IgD-negative memory B cell (primary cell): ENCODE data around the gene NCAN. TPM values are rescaled to one million over a fixed set of nuclear protein-coding genes. Genes with fewer than 3 reads are reported as not detected.
"Not testable (repeated sequence)": the region's sequence is repeated elsewhere in the genome, so short reads cannot be mapped to it uniquely, and the experiment has no call there.

Source experiments
- H3K27ac Mint-ChIP-seq, 3 donors: one replicate each; pipeline ENCODE4 v1.8.0; 2020 to 2022; ENCODE audit warnings: mild to moderate bottlenecking in 3 of 3, mixed read lengths in 3 of 3, moderate library complexity in 1 of 3
- H3K27me3 Mint-ChIP-seq: one replicate; pipeline ENCODE4 v1.8.0; 2021; ENCODE audit warnings: mixed read lengths
- H3K36me3 Mint-ChIP-seq: one replicate; pipeline ENCODE4 v1.8.0; 2020; ENCODE audit warnings: mild to moderate bottlenecking, mixed read lengths
- H3K4me1 Mint-ChIP-seq, 3 donors: one replicate each; pipeline ENCODE4 v1.8.0; 2020 to 2022; ENCODE audit warnings: mixed read lengths in 3 of 3, mild to moderate bottlenecking in 1 of 3
- H3K4me3 Mint-ChIP-seq, 4 donors: one replicate each; pipeline ENCODE4 v1.8.0; 2020 to 2022; ENCODE audit warnings: mild to moderate bottlenecking in 4 of 4, mixed read lengths in 4 of 4, moderate library complexity in 3 of 4
- H3K9me3 Mint-ChIP-seq, 3 donors: one replicate each; pipeline ENCODE4 v1.8.0; 2020 to 2021; ENCODE audit warnings: mixed read lengths in 3 of 3, mild to moderate bottlenecking in 1 of 3
- polyA plus RNA-seq: library from polyadenylated mRNA; unstranded; fragments of 300-500 nt; fragmentation: Illumina TruSeq; gene quantifications from one replicate; pipeline ENCODE4 v1.2.3, GENCODE V29; 2021

The NCAN gene
- polyA plus RNA-seq = not detected

DNA sequence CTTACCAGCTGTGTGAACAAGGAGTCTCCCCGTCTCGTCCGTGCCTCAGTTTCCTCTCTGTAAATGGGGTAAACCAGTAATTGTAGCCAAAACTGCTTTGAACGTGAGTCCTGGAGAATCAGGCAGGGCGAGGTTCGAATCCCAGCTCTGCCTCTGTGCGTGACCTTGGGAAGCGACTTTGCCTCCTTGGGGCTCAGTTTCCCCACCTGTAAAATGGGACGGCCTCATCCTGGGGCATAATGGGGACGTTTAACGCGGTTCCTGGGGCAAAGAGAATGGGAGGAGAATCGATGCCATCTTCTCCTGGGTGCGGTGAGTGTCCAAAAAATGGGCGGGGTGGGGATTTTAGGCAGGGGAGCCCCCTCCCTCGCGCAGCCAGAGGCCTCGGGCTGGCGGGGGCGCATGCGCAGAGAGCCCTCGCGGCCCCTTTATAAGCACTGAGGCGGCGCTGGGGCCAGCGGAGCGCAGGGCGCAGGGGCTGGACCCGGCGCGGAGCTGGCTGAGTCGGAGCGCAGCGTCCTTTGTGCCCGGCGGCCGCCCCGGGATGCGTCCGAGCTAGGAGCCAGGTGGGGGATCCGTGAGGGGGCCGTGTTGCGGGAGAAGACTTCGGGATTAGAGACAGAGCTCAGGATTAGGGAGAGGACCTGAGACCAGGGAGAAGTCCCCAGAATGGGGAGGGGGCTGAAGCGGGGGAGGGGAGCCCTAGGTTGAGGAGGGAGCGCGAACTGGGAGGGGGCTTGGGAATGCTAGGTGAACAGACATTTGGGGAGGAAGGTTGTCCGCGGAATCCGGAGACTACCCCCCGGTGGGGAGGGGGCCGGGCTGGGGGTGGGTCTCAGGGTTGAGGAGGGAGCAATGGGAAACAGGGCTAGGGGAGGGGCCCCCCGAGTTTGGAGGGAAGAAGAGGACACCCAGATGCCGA, at the start of gene NCAN:
NCAN (plus strand) TSS at position 460 of the 922 bp plus-strand sequence. CDS start 4,996 bp downstream, outside the sequence.
- Mint-ChIP-seq H3K27me3 (peaks cover 35% of the 10 kb centered on the region), H3K9me3 (peaks cover 0 to 4% (median 3%) of the 10 kb centered on the region in 3 donors), H3K36me3 (peaks cover 6% of the 10 kb centered on the region), H3K4me1 (peaks cover 9 to 19% (median 14%) of the 10 kb centered on the region in 3 donors), H3K4me3 (no peak within 1 kb of the TSS), H3K27ac (peak within 1 kb of the TSS in 1 of 3 donors; percentile 2)

DNA sequence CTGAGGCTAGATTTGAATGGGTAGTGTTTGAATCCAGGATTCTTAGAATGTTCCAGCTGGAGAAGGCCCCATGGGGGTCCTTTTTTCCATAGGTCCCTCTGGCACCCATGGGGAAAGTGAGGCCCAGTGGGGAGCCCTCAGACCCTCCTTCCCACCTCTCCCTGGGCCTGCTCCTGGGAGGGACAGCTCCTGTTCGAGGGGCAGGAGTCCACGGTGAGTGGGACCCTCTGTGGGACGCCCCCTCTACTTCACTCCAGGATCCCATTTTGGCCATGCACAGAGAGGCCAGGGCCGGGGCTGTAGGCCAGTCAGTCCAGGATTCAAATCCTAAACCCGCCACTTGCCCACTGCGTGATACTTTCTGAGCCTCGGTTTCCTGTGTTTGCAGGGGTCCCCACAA, 49.3 kb upstream of the NCAN start:
- Mint-ChIP-seq H3K27ac (peak overlapping the region in 2 of 3 donors; percentile 27 to 46), H3K4me3 (no peak overlapping the region), H3K4me1 (peaks cover 0 to 18% (median 16%) of the 10 kb centered on the region in 3 donors), H3K9me3 (no peaks in the 10 kb centered on the region), H3K36me3 (peaks cover 1% of the 10 kb centered on the region), H3K27me3 (peaks cover under 1% of the 10 kb centered on the region)

DNA sequence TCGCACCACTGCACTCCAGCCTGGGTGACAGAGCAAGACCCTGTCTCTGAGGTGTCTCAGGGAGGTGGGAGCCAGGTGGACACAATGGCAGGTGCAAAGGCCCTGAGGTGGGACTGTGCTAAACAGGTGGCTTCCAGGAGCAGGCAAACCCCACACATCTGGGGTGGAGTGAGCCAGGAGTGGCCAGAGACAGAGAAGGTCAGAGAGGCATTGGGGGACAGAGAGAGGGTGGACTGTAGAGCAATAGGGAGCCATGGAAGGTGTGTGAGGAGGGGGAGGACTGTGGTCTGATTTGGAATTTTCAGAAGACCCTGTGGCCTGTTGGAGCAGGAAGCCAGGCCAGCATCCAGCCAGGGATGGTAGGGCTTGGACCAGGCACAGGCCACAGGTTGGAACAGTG, 46.4 kb upstream of the NCAN start:
- Mint-ChIP-seq H3K9me3 (no peaks in the 10 kb centered on the region), H3K27ac (no peak overlapping the region)

DNA sequence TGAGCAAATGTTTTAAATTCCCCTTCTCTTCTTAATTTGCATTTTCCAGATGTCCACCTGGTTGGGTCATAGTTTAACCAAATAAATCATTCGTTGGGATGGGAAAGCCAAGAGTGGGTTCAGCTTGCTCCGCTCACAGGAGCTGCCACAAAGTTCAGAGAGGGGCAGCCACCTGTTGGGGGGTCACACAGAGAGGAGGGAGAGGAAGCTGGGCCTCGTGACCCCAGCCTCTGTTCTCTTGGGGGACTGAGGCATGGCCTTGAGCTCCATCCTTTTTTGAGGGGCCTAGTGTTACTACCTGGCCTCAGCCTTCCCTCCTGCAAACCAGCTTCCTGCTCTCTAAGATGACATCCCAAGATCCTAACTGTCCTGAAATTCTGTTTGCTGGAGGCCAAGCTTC, 44.1 kb upstream of the NCAN start:
- Mint-ChIP-seq H3K4me3 (peak overlapping the region in 1 of 4 donors; percentile 47), H3K4me1 (peaks cover 16 to 20% (median 17%) of the 10 kb centered on the region in 3 donors), H3K27me3 (peaks cover 15% of the 10 kb centered on the region), H3K9me3 (no peaks in the 10 kb centered on the region), H3K27ac (no peak overlapping the region), H3K36me3 (peaks cover 1% of the 10 kb centered on the region)

More for the DNA sequence above, 46.4 kb upstream of the NCAN start:
- Mint-ChIP-seq H3K4me1 (peaks cover 9 to 21% (median 19%) of the 10 kb centered on the region in 3 donors), H3K27me3 (peaks cover 2% of the 10 kb centered on the region), H3K4me3 (peak overlapping the region in 1 of 4 donors; percentile 58), H3K36me3 (peaks cover 1% of the 10 kb centered on the region)

DNA sequence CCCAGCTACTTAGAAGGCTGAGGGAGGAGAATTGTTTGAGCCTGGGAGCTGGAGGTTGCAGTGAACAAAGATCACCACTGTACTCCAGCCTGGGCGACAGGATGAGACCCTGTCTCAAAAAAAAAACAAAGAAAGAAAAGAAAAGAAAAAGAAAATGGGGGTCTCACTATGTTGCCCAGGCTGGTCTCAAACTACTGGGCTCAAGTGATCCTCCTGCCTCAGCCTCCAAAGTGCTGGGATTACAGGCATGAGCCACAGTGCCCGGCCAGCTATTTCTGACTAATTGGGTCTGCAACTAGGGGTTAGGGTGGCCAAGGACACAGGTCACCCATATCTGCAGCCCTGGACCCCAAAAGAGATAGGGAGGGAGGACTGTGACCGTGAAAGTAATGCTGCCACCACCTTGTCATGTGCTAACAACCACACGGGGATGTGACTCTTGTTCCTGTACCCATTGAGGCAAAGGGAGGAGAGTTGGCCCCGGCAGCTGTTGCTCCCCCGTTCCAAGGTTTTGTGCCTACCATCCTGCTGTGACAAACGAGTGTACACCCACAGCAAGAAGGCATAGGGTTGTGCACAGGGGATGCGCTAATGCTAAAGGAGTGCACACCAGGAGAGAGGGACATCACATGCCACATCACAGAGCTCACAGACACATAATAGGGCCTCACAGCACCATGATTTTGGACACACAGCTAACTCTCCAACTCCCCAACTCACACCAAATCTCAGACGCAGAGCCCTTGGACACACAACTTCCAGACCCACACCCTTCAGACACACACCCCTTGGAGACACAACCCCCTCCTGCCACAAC, 42.3 kb upstream of the NCAN start:
- peak overlapping the region in 2 of 3 donors; percentile 67 to 75 for H3K27ac Mint-ChIP-seq
- no peaks in the 10 kb centered on the region for H3K36me3 Mint-ChIP-seq
- no peaks in the 10 kb centered on the region for H3K9me3 Mint-ChIP-seq
- H3K27me3 Mint-ChIP-seq = peaks cover 15% of the 10 kb centered on the region
- H3K4me1 Mint-ChIP-seq = peaks cover 16 to 17% (median 16%) of the 10 kb centered on the region in 3 donors
- peak overlapping the region; percentile 14 to 95 (median 72) for H3K4me3 Mint-ChIP-seq

DNA sequence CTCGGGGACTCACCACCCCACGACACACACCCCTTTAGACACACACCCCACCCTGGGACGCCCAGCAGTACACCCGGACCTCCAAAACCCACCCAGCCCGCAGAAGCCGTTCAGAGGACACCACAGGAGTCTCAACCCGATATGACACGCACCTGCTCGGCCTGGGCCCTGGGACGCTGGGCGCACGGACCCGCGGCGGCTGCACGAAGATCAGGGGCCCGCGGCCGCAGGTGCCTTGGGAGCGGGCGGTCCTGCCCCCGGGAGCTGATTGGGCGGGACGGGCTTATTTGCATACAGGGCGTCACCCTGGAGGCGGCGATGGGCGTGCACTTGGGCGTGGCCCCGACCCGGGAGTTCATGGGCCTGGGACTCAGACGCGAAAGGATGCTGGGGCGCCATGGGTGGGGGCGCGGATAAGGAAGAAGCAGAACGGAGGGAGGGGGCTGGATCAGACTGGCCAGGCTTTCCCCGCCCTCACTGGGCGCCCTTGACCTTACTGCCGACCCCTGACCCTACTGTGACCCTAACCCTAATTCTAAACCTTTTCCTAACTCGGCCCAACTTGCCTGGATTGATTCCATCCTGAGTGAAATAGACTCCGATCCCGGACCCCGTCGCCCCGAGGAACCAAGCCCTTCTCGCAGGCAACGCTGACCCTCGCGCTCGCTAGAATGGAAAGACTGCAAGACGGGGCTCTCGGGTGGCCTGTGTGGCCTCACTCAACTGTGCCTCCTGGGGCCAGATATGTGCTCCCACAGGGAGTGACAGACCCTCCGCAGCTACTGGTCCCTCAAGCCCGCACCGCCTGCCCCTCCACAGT, 41.5 kb upstream of the NCAN start, which contains the start of gene MEF2B:
MEF2B (minus strand) TSS at position 211 of the 820 bp plus-strand sequence. CDS start 19,528 bp downstream, outside the sequence.
- H3K27me3 Mint-ChIP-seq = peaks cover 15% of the 10 kb centered on the region
- no peaks in the 10 kb centered on the region for H3K9me3 Mint-ChIP-seq
- H3K4me1 Mint-ChIP-seq = peaks cover 18 to 22% (median 21%) of the 10 kb centered on the region in 3 donors
- no peaks in the 10 kb centered on the region for H3K36me3 Mint-ChIP-seq
- peak within 1 kb of the TSS; percentile 60 to 95 (median 72) for H3K4me3 Mint-ChIP-seq
- H3K27ac Mint-ChIP-seq = peak within 1 kb of the TSS in 2 of 3 donors; percentile 75 to 84

DNA sequence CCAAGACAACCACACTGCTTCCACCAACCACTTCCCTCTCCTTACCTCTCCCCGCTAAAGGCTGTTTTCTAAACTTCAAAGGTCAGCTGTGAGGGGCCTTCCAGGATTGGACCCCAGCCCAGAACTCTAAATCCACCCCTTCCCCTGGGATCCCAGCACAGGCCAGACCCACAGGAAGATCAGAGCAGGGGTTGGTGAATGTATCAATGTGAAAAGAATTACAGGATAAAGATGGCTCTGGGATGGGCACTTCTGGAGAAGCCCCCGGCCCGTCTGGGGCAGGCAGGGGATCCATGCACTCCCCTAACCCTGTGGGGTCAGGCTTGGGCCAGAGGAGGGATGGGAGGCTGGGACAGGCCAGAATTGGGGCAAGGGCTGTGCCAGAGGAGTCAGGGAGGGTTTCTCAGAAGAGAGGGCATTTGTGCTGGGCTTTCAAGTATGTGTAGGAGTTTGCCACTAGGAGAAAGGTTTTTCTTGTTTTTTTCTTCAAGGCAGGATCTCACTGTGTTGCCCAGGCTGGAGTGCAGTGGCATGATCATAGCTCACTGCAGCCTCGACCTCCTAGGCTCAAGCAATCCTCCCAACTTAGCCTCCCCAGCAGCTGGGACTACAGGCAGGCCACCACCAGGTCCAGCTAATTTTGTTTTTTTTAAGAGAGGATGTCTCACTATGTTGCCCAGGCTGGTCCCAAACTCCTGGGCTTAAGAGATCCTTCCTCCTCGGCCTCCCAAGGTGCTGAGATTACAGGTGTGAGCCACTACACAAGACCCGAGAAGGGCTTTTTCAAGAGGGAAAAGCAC, 40.7 kb upstream of the NCAN start:
- Mint-ChIP-seq H3K27me3 (peaks cover 15% of the 10 kb centered on the region), H3K9me3 (no peaks in the 10 kb centered on the region), H3K27ac (peak overlapping the region in 1 of 3 donors; percentile 84), H3K4me1 (peaks cover 18 to 22% (median 21%) of the 10 kb centered on the region in 3 donors), H3K4me3 (peak overlapping the region in 2 of 4 donors; percentile 60 to 91), H3K36me3 (no peaks in the 10 kb centered on the region)

DNA sequence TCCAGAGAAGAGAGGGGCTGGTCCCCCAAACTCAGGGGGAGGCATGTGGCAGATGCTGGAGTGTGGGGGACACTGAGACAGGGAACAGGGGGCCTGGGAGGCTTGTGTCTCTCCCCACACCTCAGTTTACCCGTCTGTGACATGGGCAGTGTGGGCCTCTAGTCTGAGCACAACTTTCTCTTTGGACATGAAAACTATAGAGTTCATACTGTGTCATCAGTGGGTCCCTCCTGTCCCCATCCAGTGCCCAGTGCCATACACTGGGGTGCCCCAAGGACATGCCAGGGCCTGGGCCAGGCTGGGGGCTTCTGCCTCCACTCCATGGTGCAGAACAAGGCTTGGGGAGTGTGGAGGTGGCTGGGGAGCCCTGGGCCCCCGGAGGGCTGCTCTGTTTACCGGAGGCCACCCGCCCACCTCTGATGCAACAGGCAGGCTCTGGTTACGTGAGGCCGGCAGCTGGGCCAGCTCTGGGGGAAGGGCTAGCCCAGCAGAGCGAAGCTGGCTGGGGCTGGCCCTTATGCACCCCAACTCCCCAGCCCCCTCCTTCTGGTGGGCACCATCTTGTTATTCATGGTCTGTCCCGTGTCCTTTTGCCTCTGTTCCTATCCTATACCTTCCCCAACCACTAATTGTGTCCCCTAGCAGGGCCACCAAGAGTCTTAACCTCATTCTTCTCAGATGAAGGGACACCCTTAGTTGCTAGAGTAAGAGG, 39.8 kb upstream of the NCAN start:
- H3K4me3 Mint-ChIP-seq = no peak overlapping the region

DNA sequence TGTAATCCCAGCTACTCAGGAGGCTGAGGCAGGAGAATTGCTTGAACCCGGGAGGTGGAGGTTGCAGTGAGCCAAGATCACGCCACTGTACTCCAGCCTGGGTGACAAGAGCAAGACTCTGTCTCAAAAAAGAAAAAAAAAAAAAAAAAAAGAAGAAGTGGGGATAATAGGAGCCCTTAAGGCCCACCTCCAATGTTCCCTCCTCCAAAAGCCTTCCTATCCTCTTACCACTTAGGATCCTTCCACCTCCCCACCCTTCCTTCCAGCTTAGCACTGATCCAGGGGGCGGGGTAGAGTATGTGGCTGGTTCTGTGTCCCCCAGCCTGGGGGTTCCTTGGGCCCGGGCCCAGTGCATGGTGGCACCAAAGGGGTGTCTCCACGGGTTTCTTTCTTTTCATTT, 38.5 kb upstream of the NCAN start:
- not testable (repeated sequence) for H3K27ac Mint-ChIP-seq, H3K36me3 Mint-ChIP-seq, H3K9me3 Mint-ChIP-seq, H3K4me3 Mint-ChIP-seq
- Mint-ChIP-seq H3K4me1 (peaks cover 15 to 21% (median 19%) of the 10 kb centered on the region in 3 donors), H3K27me3 (peaks cover 15% of the 10 kb centered on the region)

More for the DNA sequence above, 39.8 kb upstream of the NCAN start:
- no peaks in the 10 kb centered on the region for H3K36me3 Mint-ChIP-seq
- H3K27me3 Mint-ChIP-seq = peaks cover 15% of the 10 kb centered on the region
- no peaks in the 10 kb centered on the region for H3K9me3 Mint-ChIP-seq
- peaks cover 18 to 22% (median 21%) of the 10 kb centered on the region in 3 donors for H3K4me1 Mint-ChIP-seq
- no peak overlapping the region for H3K27ac Mint-ChIP-seq

DNA sequence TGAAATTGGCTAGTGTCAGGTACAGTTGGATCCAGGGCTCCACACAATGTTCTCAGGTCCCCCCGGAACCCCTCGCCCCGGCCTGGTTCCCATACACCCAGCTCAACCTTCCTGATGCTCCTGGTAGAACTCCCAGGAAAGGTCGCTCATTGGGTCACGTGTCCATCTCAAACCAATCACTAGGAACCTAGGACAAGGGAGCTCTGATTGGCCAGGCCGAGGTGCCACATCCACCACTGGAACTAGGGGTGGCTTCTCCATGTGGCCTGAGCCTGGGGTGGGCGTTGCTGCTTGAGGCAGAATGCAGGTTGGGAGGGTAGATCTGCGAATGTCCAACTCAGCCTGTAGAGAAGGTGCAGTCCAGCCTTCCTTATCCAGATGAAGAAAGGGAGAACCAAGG, 34.8 kb upstream of the NCAN start:
- H3K36me3 Mint-ChIP-seq = peaks cover 4% of the 10 kb centered on the region
- H3K27ac Mint-ChIP-seq = peak overlapping the region in 2 of 3 donors; percentile 53 to 82
- H3K27me3 Mint-ChIP-seq = no peaks in the 10 kb centered on the region
- peaks cover 2 to 5% (median 4%) of the 10 kb centered on the region in 3 donors for H3K4me1 Mint-ChIP-seq
- no peak overlapping the region for H3K4me3 Mint-ChIP-seq
- no peaks in the 10 kb centered on the region for H3K9me3 Mint-ChIP-seq

DNA sequence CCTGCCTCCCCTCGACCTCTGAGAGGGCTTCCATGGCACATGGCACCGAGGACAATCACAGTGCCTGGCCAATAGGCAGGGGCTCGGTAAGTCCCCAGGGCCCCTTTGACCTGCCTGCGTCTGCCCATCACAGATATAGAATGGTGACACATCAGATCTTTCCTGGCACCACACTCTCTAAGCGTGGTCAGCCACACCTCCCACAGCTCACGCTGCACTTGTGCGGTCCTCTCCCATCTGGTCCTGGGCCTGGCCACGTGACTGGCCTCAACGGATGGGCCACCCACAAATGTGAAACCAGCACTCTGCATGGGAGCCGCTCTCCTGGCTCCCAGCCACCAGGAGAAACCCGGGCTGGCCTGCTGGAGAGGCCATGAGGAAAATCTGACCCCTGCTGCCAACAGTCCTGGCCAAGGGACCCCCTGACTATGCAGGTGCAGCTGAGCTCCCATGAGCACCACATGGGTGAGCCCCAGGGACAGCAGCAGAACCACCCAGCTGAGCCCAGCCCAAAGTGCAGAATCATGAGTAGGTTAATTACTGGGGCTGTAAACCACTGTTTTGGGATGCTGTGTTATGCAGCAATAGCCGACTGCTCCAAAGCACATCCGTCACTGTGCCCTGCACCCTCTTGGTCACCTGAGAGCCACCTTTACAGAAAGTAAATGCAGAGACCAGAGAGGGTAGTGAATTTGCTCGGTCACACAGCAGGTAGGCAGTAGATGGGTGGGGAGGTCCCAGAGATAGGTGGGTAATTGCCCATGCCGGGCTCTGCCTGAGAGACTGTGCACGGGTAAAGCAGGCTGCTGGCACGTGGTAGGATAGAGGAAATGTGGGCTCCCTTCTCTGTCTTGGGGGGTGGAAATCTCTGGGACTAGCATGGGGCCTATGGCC, 32.0 kb upstream of the NCAN start:
- Mint-ChIP-seq H3K36me3 (peaks cover 4% of the 10 kb centered on the region), H3K4me3 (no peak overlapping the region), H3K9me3 (no peaks in the 10 kb centered on the region), H3K4me1 (peaks cover 4 to 5% (median 4%) of the 10 kb centered on the region in 3 donors), H3K27ac (no peak overlapping the region), H3K27me3 (no peaks in the 10 kb centered on the region)

DNA sequence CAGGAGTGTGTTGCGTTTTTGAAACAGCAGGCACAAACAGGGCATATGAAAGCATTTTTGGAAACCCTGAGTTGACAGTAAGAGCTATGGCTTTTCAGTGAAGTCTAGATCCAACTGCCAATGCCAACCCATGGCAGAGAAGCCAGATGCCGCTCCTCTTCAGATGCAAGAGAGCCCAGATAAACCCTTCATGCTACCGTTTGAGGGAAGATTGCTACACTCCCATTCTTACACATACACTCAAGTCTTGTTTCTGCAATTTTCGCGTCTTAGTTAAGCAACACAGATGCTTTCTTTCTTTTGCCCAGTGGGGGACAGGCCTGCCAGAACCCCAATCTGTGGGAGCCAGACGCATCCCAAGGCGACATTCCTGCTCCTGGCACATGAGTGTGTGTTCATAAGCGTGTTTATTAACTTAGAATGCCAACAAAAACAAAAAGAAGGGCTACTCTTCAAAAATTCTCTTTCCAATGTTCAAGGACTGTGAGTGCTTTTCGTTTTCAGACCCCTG, 30.2 kb upstream of the NCAN start:
- Mint-ChIP-seq H3K27ac (no peak overlapping the region), H3K4me1 (peaks cover 5 to 8% (median 6%) of the 10 kb centered on the region in 3 donors), H3K9me3 (no peaks in the 10 kb centered on the region), H3K27me3 (no peaks in the 10 kb centered on the region), H3K4me3 (no peak overlapping the region), H3K36me3 (peaks cover 8% of the 10 kb centered on the region)
